Activated CD4-positive, alpha-beta T cell treated with anti-CD3 and anti-CD28 coated beads, Interleukin-2, amount 10 ng/mL, durations not matched to agents 7 days and 5 days (primary cell): Measurements from ENCODE around the gene VSIR. TPM values are rescaled to one million over a fixed set of nuclear protein-coding genes. Genes with fewer than 3 reads are reported as not detected.

Experiments
- CTCF ChIA-PET: fragments of 350-600 bp; sonication (Branson Sonifier 250); formaldehyde crosslinking; loops from one replicate; lab custom pipeline; 2021; ENCODE audit warnings: antibody characterized with exemption; lab: Charles Lee
- POLR2A ChIA-PET: fragments of 350-600 bp; sonication (Branson Sonifier 250); formaldehyde crosslinking; loops from one replicate; lab custom pipeline; 2021; ENCODE audit warnings: antibody characterized with exemption; lab: Charles Lee
- DNase-seq: peaks from one replicate; pipeline ENCODE4 v3.0.0-alpha.2; 2020
- H3K27ac Mint-ChIP-seq: one replicate; pipeline ENCODE4 v1.8.0; 2021; ENCODE audit warnings: mild to moderate bottlenecking, moderate library complexity, mixed read lengths
- H3K27me3 Mint-ChIP-seq: one replicate; pipeline ENCODE4 v1.8.0; 2021; ENCODE audit warnings: mixed read lengths
- H3K36me3 Mint-ChIP-seq: one replicate; pipeline ENCODE4 v1.8.0; 2021; ENCODE audit warnings: low read depth, mixed read lengths
- H3K4me1 Mint-ChIP-seq: one replicate; pipeline ENCODE4 v1.8.0; 2021; ENCODE audit warnings: mixed read lengths
- H3K4me3 Mint-ChIP-seq: one replicate; pipeline ENCODE4 v1.8.0; 2021; ENCODE audit warnings: mild to moderate bottlenecking, moderate library complexity, mixed read lengths
- H3K9me3 Mint-ChIP-seq: one replicate; pipeline ENCODE4 v1.8.0; 2021; ENCODE audit warnings: mixed read lengths
- total RNA-seq, 2 experiments: library from RNA; stranded (reverse); gene quantifications; one replicate each; pipeline ENCODE4 v1.2.3, GENCODE V29; 2021

The VSIR gene
- total RNA-seq, 2 experiments from 2014 or later: 120 to 148 TPM

DNA sequence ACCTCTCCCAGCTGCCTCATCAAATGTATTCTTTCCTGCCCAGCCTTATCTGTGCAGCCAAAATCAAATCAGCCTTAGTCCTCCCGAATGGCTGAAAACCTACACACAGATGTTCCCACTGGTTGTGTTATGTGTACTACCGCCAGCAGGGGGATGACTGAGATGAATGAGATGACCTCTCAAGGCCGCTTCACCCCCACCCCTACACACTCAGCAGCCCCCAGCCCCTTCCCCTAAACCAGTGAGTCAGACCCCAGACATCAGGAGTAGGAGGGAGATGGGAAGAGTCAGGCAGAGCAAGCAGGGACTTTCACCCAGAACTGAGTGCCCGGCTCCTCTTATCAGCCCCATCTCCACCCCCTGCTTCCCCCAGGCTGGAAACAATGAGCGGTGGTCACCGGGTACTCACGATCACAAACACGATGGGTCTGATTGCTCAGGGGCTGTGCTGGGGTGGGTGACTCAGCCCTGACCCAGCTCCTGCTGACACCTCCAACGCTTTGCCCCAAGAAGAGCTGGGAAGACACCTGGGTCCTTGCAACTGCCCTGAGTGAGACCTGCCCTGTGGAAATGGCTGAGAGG, 47.2 kb downstream of the VSIR start:
- POLR2A ChIA-PET: interaction anchor here (0.8 to 1.2 kb wide), 3 partner anchors 46 to 48 kb away, joined by 3 to 6 read pairs (median 3); no protein-coding TSS in a partner anchor
- CTCF ChIA-PET: interaction anchor here (0.6 to 3.8 kb wide), 11 partner anchors 11 to 125 kb away, joined by 3 to 40 read pairs (median 4); partner anchors contain the start of gene PSAP
- Mint-ChIP-seq H3K9me3 (no peaks in the 10 kb centered on the region), H3K27me3 (no peaks in the 10 kb centered on the region), H3K36me3 (peaks cover 2% of the 10 kb centered on the region), H3K4me1 (peaks cover 75% of the 10 kb centered on the region), H3K4me3 (peak overlapping the region; percentile 55), H3K27ac (peak overlapping the region; percentile 98)
- DNase-seq: peak; percentile 63

DNA sequence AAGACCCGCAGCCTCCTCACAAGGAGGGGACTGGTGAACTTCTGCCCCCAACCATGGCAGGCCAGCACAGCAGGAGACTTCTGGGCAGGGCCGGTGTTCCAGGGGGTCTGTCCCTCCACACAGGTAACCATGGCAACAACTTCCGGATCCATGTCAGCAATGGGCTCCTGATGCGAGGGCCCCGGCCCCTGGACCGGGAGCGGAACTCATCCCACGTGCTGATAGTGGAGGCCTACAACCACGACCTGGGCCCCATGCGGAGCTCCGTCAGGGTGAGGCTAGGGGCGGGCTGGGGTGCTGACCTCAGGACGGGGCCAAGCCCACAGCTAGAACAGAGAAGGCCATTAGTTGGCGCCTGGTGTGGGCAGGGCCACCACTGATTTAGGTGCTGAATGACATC, 48.1 kb downstream of the VSIR start:
- peaks cover 2% of the 10 kb centered on the region for H3K36me3 Mint-ChIP-seq
- ChIA-PET POLR2A (interaction anchor here (1.0 kb wide), 1 partner anchor 49 kb away, joined by 3 read pairs; no protein-coding TSS in a partner anchor), CTCF (interaction anchor here (0.6 to 3.8 kb wide), 10 partner anchors 11 to 126 kb away, joined by 3 to 40 read pairs (median 6); partner anchors contain the start of gene PSAP)
- no peaks in the 10 kb centered on the region for H3K27me3 Mint-ChIP-seq
- DNase-seq: no peak
- no peaks in the 10 kb centered on the region for H3K9me3 Mint-ChIP-seq
- H3K27ac Mint-ChIP-seq: peak overlapping the region; percentile 98
- H3K4me1 Mint-ChIP-seq: peaks cover 71% of the 10 kb centered on the region
- H3K4me3 Mint-ChIP-seq: peak overlapping the region; percentile 55

DNA sequence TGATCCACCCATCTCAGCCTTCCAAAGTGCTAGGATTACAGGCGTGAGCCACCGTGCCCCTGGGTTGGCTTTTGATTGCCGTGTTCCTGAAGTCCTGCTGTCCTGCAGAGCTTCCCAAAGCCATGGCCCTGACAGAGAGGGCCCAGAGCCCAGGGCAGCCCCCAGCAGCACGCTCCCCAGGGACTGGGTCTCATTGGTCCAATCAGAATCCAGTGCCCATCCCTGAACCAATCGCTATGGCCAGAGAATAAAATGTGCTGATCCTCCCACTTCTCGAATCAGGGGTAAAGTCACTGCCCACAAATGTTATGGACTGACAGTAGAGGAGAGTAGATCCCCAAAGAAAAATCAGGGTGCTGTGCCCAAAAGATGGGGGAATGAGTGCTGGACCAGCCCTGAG, 48.8 kb downstream of the VSIR start:
- CTCF ChIA-PET: interaction anchor here (1.0 to 3.8 kb wide), 7 partner anchors 10 to 49 kb away, joined by 3 to 40 read pairs (median 10); partner anchors contain the start of gene VSIR
- peak overlapping the region; percentile 72 for H3K27ac Mint-ChIP-seq

DNA sequence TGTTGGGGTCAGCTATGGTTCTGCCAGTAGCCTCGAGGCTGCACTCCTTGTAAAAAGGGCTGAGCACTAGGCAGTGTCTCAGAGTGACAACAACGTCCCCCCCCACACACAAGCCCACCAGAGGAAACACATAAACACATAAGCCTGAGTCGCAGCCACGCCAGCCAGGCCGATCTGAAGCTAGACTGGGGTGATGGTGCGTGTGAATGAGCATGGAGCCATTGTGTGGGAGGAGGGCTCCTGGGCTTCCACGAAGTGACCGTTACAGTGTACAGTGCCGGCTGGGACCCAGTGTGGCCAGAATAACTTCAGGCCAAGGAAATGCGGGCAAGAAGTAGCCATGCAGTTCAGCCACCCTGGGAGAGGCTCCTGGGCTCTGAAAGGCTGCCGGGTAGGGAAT, 50.0 kb downstream of the VSIR start:
- no peaks in the 10 kb centered on the region for H3K27me3 Mint-ChIP-seq
- peaks cover 2% of the 10 kb centered on the region for H3K36me3 Mint-ChIP-seq
- CTCF ChIA-PET: interaction anchor here (1.0 to 3.6 kb wide), 4 partner anchors 14 to 50 kb away, joined by 3 to 27 read pairs (median 9); partner anchors contain the start of gene VSIR
- H3K27ac Mint-ChIP-seq: peak overlapping the region; percentile 25
- H3K9me3 Mint-ChIP-seq: no peaks in the 10 kb centered on the region
- H3K4me3 Mint-ChIP-seq: no peak overlapping the region
- peaks cover 54% of the 10 kb centered on the region for H3K4me1 Mint-ChIP-seq
- no peak for DNase-seq
- POLR2A ChIA-PET: no interaction called here

More for the DNA sequence above, 48.8 kb downstream of the VSIR start:
- H3K4me1 Mint-ChIP-seq: peaks cover 67% of the 10 kb centered on the region
- no peaks in the 10 kb centered on the region for H3K9me3 Mint-ChIP-seq
- no peak for DNase-seq
- H3K36me3 Mint-ChIP-seq: peaks cover 2% of the 10 kb centered on the region
- no peak overlapping the region for H3K4me3 Mint-ChIP-seq
- H3K27me3 Mint-ChIP-seq: no peaks in the 10 kb centered on the region
- POLR2A ChIA-PET: no interaction called here

DNA sequence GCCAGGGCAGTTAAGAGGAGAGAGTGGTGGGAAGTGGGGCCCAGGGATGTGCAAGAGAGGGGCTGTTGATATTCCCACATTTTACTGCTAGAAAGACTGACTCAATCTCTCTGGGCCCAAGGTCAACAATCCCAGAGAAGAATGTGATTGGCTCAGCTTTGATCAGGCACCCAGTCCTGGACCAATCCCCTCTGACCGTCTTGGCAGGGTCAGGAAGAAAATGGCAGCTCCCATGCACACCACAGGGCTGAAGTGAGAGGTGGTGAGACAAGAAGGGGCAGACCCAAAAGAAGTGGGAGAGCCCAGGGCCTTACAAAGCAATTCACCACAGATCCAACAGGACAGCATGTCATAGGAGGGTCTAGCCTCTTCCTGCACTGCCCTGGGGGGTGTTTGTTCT, 50.5 kb downstream of the VSIR start:
- POLR2A ChIA-PET: no interaction called here
- peaks cover 2% of the 10 kb centered on the region for H3K36me3 Mint-ChIP-seq
- CTCF ChIA-PET: interaction anchor here (1.1 to 2.7 kb wide), 3 partner anchors 14 to 50 kb away, joined by 3 to 10 read pairs (median 8); partner anchors contain the start of gene VSIR
- no peaks in the 10 kb centered on the region for H3K9me3 Mint-ChIP-seq
- peaks cover 50% of the 10 kb centered on the region for H3K4me1 Mint-ChIP-seq
- no peak for DNase-seq
- H3K27ac Mint-ChIP-seq: no peak overlapping the region
- no peaks in the 10 kb centered on the region for H3K27me3 Mint-ChIP-seq
- no peak overlapping the region for H3K4me3 Mint-ChIP-seq

DNA sequence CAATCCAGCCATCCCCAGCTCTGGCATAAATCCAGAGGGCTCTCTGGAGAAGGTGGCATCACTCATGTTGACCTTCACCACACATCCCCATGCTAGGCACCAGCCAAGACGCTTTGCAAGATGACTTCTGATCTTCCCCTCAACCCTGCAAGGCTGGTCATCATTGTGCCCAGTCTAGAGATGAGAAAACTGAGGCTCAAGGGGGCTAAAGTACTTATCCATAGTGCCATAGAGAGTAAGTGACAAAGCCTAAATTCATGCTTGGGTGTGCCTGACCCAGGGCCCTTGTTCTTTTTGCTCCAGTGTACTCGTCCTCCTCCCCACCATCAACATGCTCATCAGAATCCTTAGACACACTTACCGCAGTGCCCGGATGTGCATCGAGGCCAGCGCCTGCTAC, 52.0 kb downstream of the VSIR start:
- no peaks in the 10 kb centered on the region for H3K9me3 Mint-ChIP-seq
- DNase-seq: no peak
- H3K4me1 Mint-ChIP-seq: peaks cover 40% of the 10 kb centered on the region
- H3K4me3 Mint-ChIP-seq: no peak overlapping the region
- POLR2A ChIA-PET: no interaction called here
- no peaks in the 10 kb centered on the region for H3K27me3 Mint-ChIP-seq
- CTCF ChIA-PET: interaction anchor here (1.4 to 5.3 kb wide), 2 partner anchors 13 to 24 kb away, joined by 5 to 25 read pairs; no protein-coding TSS in a partner anchor
- peaks cover 2% of the 10 kb centered on the region for H3K36me3 Mint-ChIP-seq
- peak overlapping the region; percentile 46 for H3K27ac Mint-ChIP-seq

DNA sequence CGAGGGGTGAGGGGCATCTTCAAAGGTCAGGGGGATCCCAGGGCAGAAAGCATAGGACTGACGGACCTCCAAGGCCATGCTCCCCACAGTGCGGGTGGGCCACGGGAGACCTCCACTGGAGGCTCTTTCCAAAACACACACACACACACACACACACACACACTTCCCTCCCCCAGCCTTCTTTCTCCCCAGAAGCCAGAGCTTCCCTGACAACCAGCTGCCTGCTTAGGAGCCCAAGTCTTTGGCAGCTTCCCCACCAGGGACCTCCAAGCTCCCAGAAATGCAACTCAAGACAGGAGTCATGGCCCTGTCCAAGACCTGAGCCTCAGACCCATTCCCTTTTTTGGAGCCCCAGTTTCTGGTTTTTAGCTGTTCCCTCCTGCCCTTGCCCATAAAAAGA, 53.0 kb downstream of the VSIR start:
- no peak overlapping the region for H3K4me3 Mint-ChIP-seq
- H3K36me3 Mint-ChIP-seq: peaks cover 2% of the 10 kb centered on the region
- ChIA-PET CTCF (interaction anchor here (0.8 to 5.3 kb wide), 6 partner anchors 9 to 32 kb away, joined by 3 to 25 read pairs (median 4); no protein-coding TSS in a partner anchor), POLR2A (no interaction called here)
- H3K4me1 Mint-ChIP-seq: peaks cover 37% of the 10 kb centered on the region
- H3K27ac Mint-ChIP-seq: no peak overlapping the region
- H3K9me3 Mint-ChIP-seq: no peaks in the 10 kb centered on the region
- no peak for DNase-seq
- no peaks in the 10 kb centered on the region for H3K27me3 Mint-ChIP-seq

DNA sequence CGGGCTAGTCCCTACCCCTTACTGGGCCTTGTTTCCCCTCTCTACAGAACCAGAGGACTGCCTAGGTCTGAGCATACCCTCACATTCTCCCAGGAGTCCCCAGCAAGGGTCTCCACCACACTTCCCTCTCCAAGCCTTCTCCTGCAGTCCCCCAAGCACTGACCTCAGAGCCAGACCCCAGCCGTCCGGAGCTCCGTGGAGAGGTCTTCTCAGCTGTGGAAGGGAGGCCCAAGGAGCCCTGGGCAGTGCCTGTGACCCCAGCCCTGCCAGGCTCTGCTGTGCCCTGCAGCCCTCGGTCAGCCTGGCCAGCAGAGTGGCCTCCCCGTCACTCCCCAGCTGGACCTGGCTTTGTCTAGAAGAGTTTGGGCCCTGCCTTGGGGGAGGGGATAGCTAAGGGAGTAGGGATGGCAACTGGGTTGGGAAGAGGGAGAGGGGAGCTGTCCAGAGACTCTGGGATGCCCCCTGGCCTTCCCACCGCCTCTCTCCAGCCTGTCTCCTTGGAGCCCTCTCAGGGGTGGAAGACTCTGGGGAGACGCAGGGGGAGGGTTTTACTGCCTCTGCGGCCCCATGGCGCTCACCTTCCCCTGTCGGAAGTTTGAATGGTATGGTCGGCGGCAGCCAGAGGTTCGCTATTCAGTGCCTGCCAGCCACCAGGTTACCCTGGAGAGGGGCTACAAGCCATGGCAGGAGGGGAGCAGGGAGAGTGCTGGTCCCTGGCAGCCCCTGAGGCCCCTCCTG, 53.7 kb downstream of the VSIR start, which contains the start of gene C10orf105:
Gene C10orf105 (minus strand): TSS at position 315 of the 738 bp plus-strand sequence. CDS start 3,441 bp downstream, outside the sequence.
- peaks cover 2% of the 10 kb centered on the region for H3K36me3 Mint-ChIP-seq
- H3K27ac Mint-ChIP-seq: no peak within 1 kb of the TSS

DNA sequence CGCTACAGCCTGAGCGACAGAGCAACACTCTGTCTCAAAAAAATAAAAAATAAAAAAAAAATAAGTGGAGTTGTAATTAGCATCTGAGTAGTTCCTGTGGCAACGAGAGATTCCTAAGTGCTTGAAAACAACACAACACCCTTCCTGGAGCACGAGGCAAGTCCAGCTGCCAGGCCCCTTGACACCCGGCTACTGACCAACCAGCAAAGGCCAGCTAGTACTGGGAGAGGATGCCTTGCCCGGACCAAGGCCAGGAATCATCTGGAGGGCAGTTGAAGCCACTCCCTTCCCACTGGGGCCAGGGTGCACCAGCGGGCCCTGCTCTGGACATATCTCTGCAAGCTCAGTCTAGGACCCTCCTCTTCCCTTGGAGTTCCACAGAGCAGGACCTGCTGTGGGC, 54.3 kb downstream of the VSIR start:
- DNase-seq: no peak
- H3K9me3 Mint-ChIP-seq: no peaks in the 10 kb centered on the region
- no peak overlapping the region for H3K27ac Mint-ChIP-seq
- CTCF ChIA-PET: interaction anchor here (0.7 to 5.3 kb wide), 3 partner anchors 11 to 591 kb away, joined by 5 to 25 read pairs (median 6); no protein-coding TSS in a partner anchor
- POLR2A ChIA-PET: interaction anchor here (0.7 kb wide), 1 partner anchor 21 kb away, joined by 3 read pairs; no protein-coding TSS in a partner anchor
- H3K27me3 Mint-ChIP-seq: no peaks in the 10 kb centered on the region
- H3K4me1 Mint-ChIP-seq: peaks cover 37% of the 10 kb centered on the region
- peaks cover 2% of the 10 kb centered on the region for H3K36me3 Mint-ChIP-seq
- H3K4me3 Mint-ChIP-seq: no peak overlapping the region

More for the DNA sequence above, 53.7 kb downstream of the VSIR start, which contains the start of gene C10orf105:
- Mint-ChIP-seq H3K4me3 (no peak within 1 kb of the TSS), H3K4me1 (peaks cover 35% of the 10 kb centered on the region), H3K9me3 (no peaks in the 10 kb centered on the region), H3K27me3 (no peaks in the 10 kb centered on the region)
- DNase-seq: no peak
- ChIA-PET CTCF (interaction anchor here (0.7 to 5.3 kb wide), 7 partner anchors 8 to 592 kb away, joined by 3 to 25 read pairs (median 5); no protein-coding TSS in a partner anchor), POLR2A (no interaction called here)

DNA sequence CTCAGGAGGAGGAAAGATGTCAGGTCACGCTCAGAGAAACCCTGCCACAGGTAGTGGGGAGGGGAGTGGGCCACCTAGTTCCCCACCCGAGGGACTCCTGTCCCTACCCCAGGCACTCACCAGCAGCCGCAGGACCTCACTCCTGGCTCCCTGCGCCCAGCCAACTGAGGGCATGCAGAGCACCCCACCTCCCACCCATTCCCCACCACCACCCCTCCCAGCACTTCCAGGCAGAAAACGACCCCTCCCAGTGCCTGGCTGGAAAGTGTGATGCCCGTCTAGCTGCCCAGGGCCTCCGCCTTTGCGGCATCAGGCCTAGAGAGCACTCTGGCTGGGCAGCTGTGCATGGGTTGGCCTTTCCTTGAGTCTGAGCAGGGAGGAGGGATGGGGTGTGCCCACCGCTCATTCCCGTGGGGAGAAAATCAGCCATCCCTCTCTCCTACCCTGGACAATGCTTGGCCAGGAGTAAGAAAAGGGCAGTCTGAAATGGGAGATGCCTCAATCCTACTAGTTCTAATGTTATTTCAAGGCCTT, 55.1 kb downstream of the VSIR start:
- CTCF ChIA-PET: interaction anchor here (1.2 to 5.3 kb wide), 3 partner anchors 10 to 20 kb away, joined by 5 to 31 read pairs (median 25); no protein-coding TSS in a partner anchor
- DNase-seq: no peak

DNA sequence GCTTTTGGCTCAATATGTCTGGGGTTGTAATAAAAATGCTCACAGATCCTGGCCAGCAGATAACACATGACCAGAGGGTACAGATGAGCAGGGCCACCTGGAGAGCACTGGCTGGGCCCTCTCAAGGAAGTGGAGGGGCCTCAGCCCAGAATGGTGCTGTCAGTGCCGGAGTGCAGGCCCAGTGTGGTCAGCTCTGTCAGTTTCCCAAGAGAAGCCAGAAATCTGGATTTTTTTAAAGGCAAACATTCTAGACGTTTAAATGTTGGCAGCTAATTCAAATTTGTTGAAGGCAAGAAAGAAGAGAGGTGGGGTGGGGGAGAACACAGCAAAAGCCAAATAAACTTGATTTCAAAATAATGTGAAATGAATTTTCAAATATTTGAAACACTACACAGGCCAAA, 55.8 kb downstream of the VSIR start:
- ChIA-PET CTCF (interaction anchor here (0.6 to 7.0 kb wide), 7 partner anchors 8 to 136 kb away, joined by 3 to 40 read pairs (median 8); partner anchors contain the start of gene VSIR), POLR2A (no interaction called here)
- no peak for DNase-seq
- Mint-ChIP-seq H3K4me3 (no peak overlapping the region), H3K9me3 (no peaks in the 10 kb centered on the region), H3K27me3 (no peaks in the 10 kb centered on the region), H3K4me1 (peaks cover 40% of the 10 kb centered on the region), H3K27ac (peak overlapping the region; percentile 9), H3K36me3 (peaks cover 2% of the 10 kb centered on the region)

More for the DNA sequence above, 55.1 kb downstream of the VSIR start:
- Mint-ChIP-seq H3K4me1 (peaks cover 37% of the 10 kb centered on the region), H3K4me3 (no peak overlapping the region), H3K27ac (peak overlapping the region; percentile 76), H3K27me3 (no peaks in the 10 kb centered on the region), H3K9me3 (no peaks in the 10 kb centered on the region), H3K36me3 (peaks cover 2% of the 10 kb centered on the region)
- POLR2A ChIA-PET: no interaction called here

DNA sequence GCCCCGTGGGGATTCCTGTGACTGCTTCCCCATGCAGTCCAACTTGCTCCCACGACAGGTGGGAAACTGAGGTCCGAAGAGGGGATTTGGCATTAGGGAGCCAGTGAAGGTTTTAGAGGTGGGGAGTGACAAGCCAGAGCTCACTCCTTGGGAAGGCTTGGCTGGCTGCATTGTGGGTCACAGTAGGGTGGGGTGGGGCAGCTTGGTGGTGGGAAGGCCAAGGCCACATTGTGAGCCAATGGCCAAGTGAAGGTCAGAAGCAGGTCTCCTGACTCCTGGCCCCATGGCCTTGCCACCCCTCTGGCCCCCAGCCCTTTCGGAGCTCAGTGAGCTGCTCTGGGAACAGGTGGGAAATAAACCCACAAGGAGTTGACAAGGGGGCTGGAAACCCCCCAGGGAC, 56.3 kb downstream of the VSIR start:
- Mint-ChIP-seq H3K4me1 (peaks cover 41% of the 10 kb centered on the region), H3K27ac (no peak overlapping the region), H3K36me3 (no peaks in the 10 kb centered on the region), H3K4me3 (no peak overlapping the region), H3K27me3 (no peaks in the 10 kb centered on the region), H3K9me3 (no peaks in the 10 kb centered on the region)
- DNase-seq: no peak
- POLR2A ChIA-PET: no interaction called here
- CTCF ChIA-PET: interaction anchor here (0.6 to 7.0 kb wide), 7 partner anchors 9 to 137 kb away, joined by 3 to 40 read pairs (median 8); partner anchors contain the start of gene VSIR
